ENCODE data around the gene CAT. TPM values are rescaled to one million over a fixed set of nuclear protein-coding genes. Genes with fewer than 3 reads are reported as not detected.

CAT gene
- polyA plus RNA-seq (2012; ENCODE audit: insufficient read length, low read depth), result 66.9 TPM

GRCh38 chr11:34438529-34439507 lies at the start of gene CAT:
TSS of gene CAT (plus strand) at chr11:34438934. CDS start at chr11:34439014, 80 bp downstream.
- TF ChIP-seq POLR2AphosphoS5 (IDR thresholded peaks at IDR 0.05; ENCODE audit: low read depth, low read length), result peak; percentile 88
- no peak; the same call in 1 of the 2 replicates for TF ChIP-seq TAF1 (IDR thresholded peaks at IDR 0.05; ENCODE audit: borderline replicate concordance, insufficient read depth, low read length)
- no peak for TF ChIP-seq REST (IDR thresholded peaks at IDR 0.05; ENCODE audit: insufficient read depth in 1 of 2, low read depth in 2 of 2, low read length in 2 of 2)
- peak; percentile 69 for TF ChIP-seq FOXP2 (optimal IDR thresholded peaks at IDR 0.05; ENCODE audit: borderline replicate concordance, extremely low read depth, extremely low read length, insufficient read depth)

- TF ChIP-seq FOXP2 (optimal IDR thresholded peaks at IDR 0.05; ENCODE audit: borderline replicate concordance, extremely low read depth, extremely low read length, insufficient read depth) (no peak), SIN3A (IDR thresholded peaks at IDR 0.05; ENCODE audit: borderline replicate concordance, insufficient read depth, low read length) (no peak), POLR2AphosphoS5 (IDR thresholded peaks at IDR 0.05; ENCODE audit: low read depth, low read length) (no peak), REST (IDR thresholded peaks at IDR 0.05; ENCODE audit: insufficient read depth in 1 of 2, low read depth in 2 of 2, low read length in 2 of 2) (no peak), TAF1 (IDR thresholded peaks at IDR 0.05; ENCODE audit: borderline replicate concordance, insufficient read depth, low read length) (no peak)
Observed at GRCh38 chr11:34394771-34395300, 43.9 kb upstream of the CAT start.

- TF ChIP-seq TAF1 (IDR thresholded peaks at IDR 0.05; ENCODE audit: borderline replicate concordance, insufficient read depth, low read length), result no peak
Observed at GRCh38 chr11:34395916-34396550, 42.7 kb upstream of the CAT start.

GRCh38 chr11:34397120-34397519 lies 41.6 kb upstream of the CAT start:
- TF ChIP-seq SIN3A (IDR thresholded peaks at IDR 0.05; ENCODE audit: borderline replicate concordance, insufficient read depth, low read length), result no peak
- no peak for TF ChIP-seq TAF1 (IDR thresholded peaks at IDR 0.05; ENCODE audit: borderline replicate concordance, insufficient read depth, low read length)
- no peak for TF ChIP-seq FOXP2 (optimal IDR thresholded peaks at IDR 0.05; ENCODE audit: borderline replicate concordance, extremely low read depth, extremely low read length, insufficient read depth)
- no peak for TF ChIP-seq REST (IDR thresholded peaks at IDR 0.05; ENCODE audit: insufficient read depth in 1 of 2, low read depth in 2 of 2, low read length in 2 of 2)
- TF ChIP-seq POLR2AphosphoS5 (IDR thresholded peaks at IDR 0.05; ENCODE audit: low read depth, low read length), result no peak

- TF ChIP-seq FOXP2 (optimal IDR thresholded peaks at IDR 0.05; ENCODE audit: borderline replicate concordance, extremely low read depth, extremely low read length, insufficient read depth) (no peak), POLR2AphosphoS5 (IDR thresholded peaks at IDR 0.05; ENCODE audit: low read depth, low read length) (no peak), REST (IDR thresholded peaks at IDR 0.05; ENCODE audit: insufficient read depth in 1 of 2, low read depth in 2 of 2, low read length in 2 of 2) (no peak), SIN3A (IDR thresholded peaks at IDR 0.05; ENCODE audit: borderline replicate concordance, insufficient read depth, low read length) (no peak), TAF1 (IDR thresholded peaks at IDR 0.05; ENCODE audit: borderline replicate concordance, insufficient read depth, low read length) (no peak)
Observed at GRCh38 chr11:34397811-34398210, 40.9 kb upstream of the CAT start.
